ENCODE data around the gene RTP3. TPM values are rescaled to one million over a fixed set of nuclear protein-coding genes. Genes with fewer than 3 reads are reported as not detected.

The RTP3 gene
- total RNA-seq, 1 experiment from 2014 or later: not detected

GRCh38 chr3:46500656-46501635 lies 3.2 kb downstream of the RTP3 start:
- Histone ChIP-seq H2AFZ (ENCODE audit: low read depth, low read length, poor library complexity, severe bottlenecking) (no peak overlapping the region), H3K4me2 (ENCODE audit: low read length) (no peak overlapping the region), H3K9me2 (ENCODE audit: insufficient read depth) (no peaks in the 10 kb centered on the region), H3K27me3 (ENCODE audit: insufficient read depth, low read length) (no peaks in the 10 kb centered on the region), H3K9ac (ENCODE audit: low read length) (no peak overlapping the region), H3K9me3 (ENCODE audit: control insufficient read depth in 1 of 2, insufficient read depth in 1 of 2, low read depth in 1 of 2, low read length in 2 of 2) (no peaks in the 10 kb centered on the region), H3K36me3 (ENCODE audit: control insufficient read depth in 1 of 2, insufficient read depth in 2 of 2, low read length in 2 of 2) (no peaks in the 10 kb centered on the region), H4K20me1 (ENCODE audit: insufficient read depth) (no peaks in the 10 kb centered on the region), H3K79me2 (ENCODE audit: insufficient read depth, low read length) (no peaks in the 10 kb centered on the region), H3K4me3 (replicated peaks in 1 of 2; ENCODE audit: low read depth in 1 of 2, low read length in 2 of 2) (no peak overlapping the region), H3K4me1 (ENCODE audit: control insufficient read depth in 1 of 2, insufficient read depth in 2 of 2, low read length in 2 of 2) (no peaks in the 10 kb centered on the region), H3K27ac (ENCODE audit: low read depth, low read length) (no peak overlapping the region)
- intact Hi-C loops (cut with micrococcal nuclease): no loop called here
- POLR2A ChIA-PET: interaction anchor here (1.1 kb wide), 1 partner anchor 12 kb away, joined by 3 read pairs; no protein-coding TSS in a partner anchor
- DNase-seq (ENCODE audit: low read depth, low spot score): no peak
- RAD21 ChIA-PET (ENCODE audit: low non-redundant PET in 1 of 2, low total read pairs in 2 of 2, uncharacterized antibody in 2 of 2, unreplicated experiment in 2 of 2): no interaction called here
- no TSS peak for BruUV-seq (replicated peaks)
- CTCF ChIA-PET: interaction anchor here (4.5 kb wide), 1 partner anchor 12 kb away, joined by 23 read pairs; no protein-coding TSS in a partner anchor
- TF ChIP-seq ELF1 (IDR thresholded peaks at IDR 0.05; ENCODE audit: borderline replicate concordance, low read depth): no peak
- no peak for TF ChIP-seq SRF (IDR thresholded peaks at IDR 0.05; ENCODE audit: low read depth)
- no peak for TF ChIP-seq POLR2AphosphoS5 (IDR thresholded peaks at IDR 0.05; ENCODE audit: low read depth, low read length)
- no peak for TF ChIP-seq ZBTB33 (IDR thresholded peaks at IDR 0.05; ENCODE audit: extremely low read depth, insufficient replicate concordance, low read length)
- no peak for TF ChIP-seq JUND (IDR thresholded peaks at IDR 0.05)
- no peak for TF ChIP-seq TCF7L2 (IDR thresholded peaks at IDR 0.05; ENCODE audit: borderline replicate concordance, extremely low read depth, insufficient read depth, insufficient read length)
- TF ChIP-seq MAX (IDR thresholded peaks at IDR 0.05): no peak
- no peak for TF ChIP-seq CTCF (IDR thresholded peaks at IDR 0.05 in 2 of 3, conservative IDR thresholded peaks at IDR 0.05 in 1 of 3; ENCODE audit: borderline replicate concordance in 1 of 3, insufficient read depth in 1 of 3, low read depth in 2 of 3, low read length in 2 of 3)
- no peak for TF ChIP-seq ZNF274 (IDR thresholded peaks at IDR 0.05; ENCODE audit: low read depth, low read length)
- no peak for TF ChIP-seq EZH2phosphoT487 (IDR thresholded peaks at IDR 0.05; ENCODE audit: borderline replicate concordance)
- no peak for TF ChIP-seq POLR2A (IDR thresholded peaks at IDR 0.05; ENCODE audit: borderline replicate concordance, extremely low read depth, insufficient read depth, insufficient read length)
- TF ChIP-seq ZFX (IDR thresholded peaks at IDR 0.05): no peak
- no peak for TF ChIP-seq YY1 (IDR thresholded peaks at IDR 0.05; ENCODE audit: extremely low read depth, insufficient replicate concordance, low read depth, low read length)
- TF ChIP-seq EZH2 (IDR thresholded peaks at IDR 0.05): no peak
- TF ChIP-seq SIN3A (IDR thresholded peaks at IDR 0.05; ENCODE audit: low read depth): no peak
- no peak for TF ChIP-seq REST (IDR thresholded peaks at IDR 0.05; ENCODE audit: low read depth)
- no peak for TF ChIP-seq RAD21 (IDR thresholded peaks at IDR 0.05; ENCODE audit: low read depth)
- no peak for ATAC-seq
